Urinary bladder (tissue), 4 donors: ENCODE measurements around the gene MLF1. TPM values are rescaled to one million over a fixed set of nuclear protein-coding genes. Genes with fewer than 3 reads are reported as not detected.

ENCODE experiments used
- DNase-seq: peaks from one replicate; pipeline ENCODE4 v3.0.0-alpha.2; 2015; ENCODE audit errors: extremely low spot score
- H3K27ac ChIP-seq: one replicate; pipeline ENCODE4 v1.5.1; 2013; ENCODE audit warnings: low read depth, mild to moderate bottlenecking, moderate library complexity
- H3K36me3 ChIP-seq: one replicate; pipeline ENCODE4 v1.6.1; 2013; ENCODE audit warnings: mild to moderate bottlenecking, moderate library complexity; ENCODE audit not compliant: insufficient read depth
- H3K4me1 ChIP-seq: one replicate; pipeline ENCODE4 v1.6.1; 2013; ENCODE audit warnings: mild to moderate bottlenecking, moderate library complexity; ENCODE audit not compliant: insufficient read depth
- H3K4me3 ChIP-seq: one replicate; pipeline ENCODE4 v1.5.1; 2013; ENCODE audit warnings: low read depth, low read length
- WGBS: extraction: QIAGEN DNeasy Blood & Tissue Kit; methylation state at CpG from one replicate; pipeline ENCODE4 v1.1.7; 2013; 5-methylcytosine and 5-hydroxymethylcytosine counted together
- polyA plus RNA-seq: library from polyadenylated mRNA; stranded (reverse); fragments of 200-250 nt; gene quantifications from one replicate; pipeline ENCODE4 v1.2.3, GENCODE V29; 2013
- total RNA-seq: library from RNA; depleted of rRNA; stranded (reverse); fragments of >200 nt; gene quantifications from one replicate; pipeline ENCODE4 v1.2.3, GENCODE V29; 2014
- donor health status: healthy with polysubstance abuse.
- donor health status: healthy.

Gene MLF1
- total and polyA plus RNA-seq, 2 donors: 10.7 to 17.7 TPM

- H3K27ac ChIP-seq: no peak overlapping the region
- no peaks in the 10 kb centered on the region for H3K36me3 ChIP-seq
- WGBS: 85% methylated on average over 5 of the region's 5 CpGs
- no peak overlapping the region for H3K4me3 ChIP-seq
- DNase-seq: no peak
- H3K4me1 ChIP-seq: no peaks in the 10 kb centered on the region
Observed at GRCh38 chr3:158562674-158563073, 8.3 kb upstream of the MLF1 start.

- H3K4me1 ChIP-seq: no peaks in the 10 kb centered on the region
- DNase-seq: no peak
- H3K36me3 ChIP-seq: no peaks in the 10 kb centered on the region
- no peak overlapping the region for H3K27ac ChIP-seq
- H3K4me3 ChIP-seq: no peak overlapping the region
Observed at GRCh38 chr3:158563076-158563475, 7.9 kb upstream of the MLF1 start.

GRCh38 chr3:158565076-158565475, 5.9 kb upstream of the MLF1 start:
- H3K36me3 ChIP-seq: no peaks in the 10 kb centered on the region
- WGBS: 97% methylated on average over 6 of the region's 6 CpGs
- no peak overlapping the region for H3K27ac ChIP-seq
- H3K4me1 ChIP-seq: no peaks in the 10 kb centered on the region
- no peak overlapping the region for H3K4me3 ChIP-seq
- no peak for DNase-seq

GRCh38 chr3:158568784-158569183, 2.2 kb upstream of the MLF1 start:
- 79% methylated on average over 3 of the region's 3 CpGs for WGBS
- H3K4me1 ChIP-seq: no peaks in the 10 kb centered on the region
- H3K27ac ChIP-seq: no peak overlapping the region
- H3K36me3 ChIP-seq: no peaks in the 10 kb centered on the region
- H3K4me3 ChIP-seq: no peak overlapping the region
- no peak for DNase-seq

- no peak overlapping the region for H3K4me3 ChIP-seq
- WGBS: 46% methylated on average over 3 of the region's 3 CpGs
- no peak overlapping the region for H3K27ac ChIP-seq
- no peak for DNase-seq
- no peaks in the 10 kb centered on the region for H3K36me3 ChIP-seq
- H3K4me1 ChIP-seq: no peaks in the 10 kb centered on the region
Observed at GRCh38 chr3:158569794-158570193, 1.2 kb upstream of the MLF1 start.

- 84% methylated on average over 16 of the region's 16 CpGs for WGBS
- Histone ChIP-seq H3K27ac (no peak overlapping the region), H3K36me3 (no peaks in the 10 kb centered on the region), H3K4me1 (no peaks in the 10 kb centered on the region), H3K4me3 (no peak overlapping the region)
- no peak for DNase-seq
Observed at GRCh38 chr3:158571969-158572765, 1.2 kb downstream of the MLF1 start.

GRCh38 chr3:158572766-158573060, 1.7 kb downstream of the MLF1 start:
- H3K27ac ChIP-seq: no peak overlapping the region

GRCh38 chr3:158573714-158574113, 2.7 kb downstream of the MLF1 start:
- no peak for DNase-seq
- Histone ChIP-seq H3K27ac (no peak overlapping the region), H3K36me3 (no peaks in the 10 kb centered on the region), H3K4me3 (no peak overlapping the region), H3K4me1 (no peaks in the 10 kb centered on the region)
- WGBS: 89% methylated on average over 7 of the region's 7 CpGs

More at GRCh38 chr3:158572766-158573060, 1.7 kb downstream of the MLF1 start:
- Histone ChIP-seq H3K4me3 (no peak overlapping the region), H3K4me1 (no peaks in the 10 kb centered on the region), H3K36me3 (no peaks in the 10 kb centered on the region)
- DNase-seq: no peak
- WGBS: 94% methylated on average over 8 of the region's 8 CpGs

- WGBS: 74% methylated on average over 1 of the region's 1 CpG
- no peaks in the 10 kb centered on the region for H3K4me1 ChIP-seq
- no peak overlapping the region for H3K4me3 ChIP-seq
- no peaks in the 10 kb centered on the region for H3K36me3 ChIP-seq
- H3K27ac ChIP-seq: no peak overlapping the region
- DNase-seq: no peak
Observed at GRCh38 chr3:158574646-158575045, 3.7 kb downstream of the MLF1 start.

GRCh38 chr3:158590223-158590622, 19.2 kb downstream of the MLF1 start:
- Histone ChIP-seq H3K36me3 (no peaks in the 10 kb centered on the region), H3K4me3 (no peak overlapping the region), H3K4me1 (no peaks in the 10 kb centered on the region), H3K27ac (no peak overlapping the region)
- DNase-seq: no peak

- no peak overlapping the region for H3K27ac ChIP-seq
- H3K36me3 ChIP-seq: no peaks in the 10 kb centered on the region
- H3K4me3 ChIP-seq: no peak overlapping the region
- no peaks in the 10 kb centered on the region for H3K4me1 ChIP-seq
- DNase-seq: no peak
- 98% methylated on average over 2 of the region's 2 CpGs for WGBS
Observed at GRCh38 chr3:158600787-158601186, 29.8 kb downstream of the MLF1 start.

- DNase-seq: no peak
- H3K4me3 ChIP-seq: no peak overlapping the region
- no peaks in the 10 kb centered on the region for H3K4me1 ChIP-seq
- H3K36me3 ChIP-seq: no peaks in the 10 kb centered on the region
- no peak overlapping the region for H3K27ac ChIP-seq
Observed at GRCh38 chr3:158602227-158602626, 31.2 kb downstream of the MLF1 start.

- DNase-seq: no peak
Observed at GRCh38 chr3:158617982-158618875, 47.2 kb downstream of the MLF1 start.

GRCh38 chr3:158625881-158626280, 54.9 kb downstream of the MLF1 start:
- no peak for DNase-seq
- Histone ChIP-seq H3K36me3 (no peaks in the 10 kb centered on the region), H3K4me3 (no peak overlapping the region), H3K4me1 (no peaks in the 10 kb centered on the region), H3K27ac (no peak overlapping the region)
- 11% methylated on average over 1 of the region's 1 CpG for WGBS

More at GRCh38 chr3:158617982-158618875, 47.2 kb downstream of the MLF1 start:
- Histone ChIP-seq H3K4me3 (no peak overlapping the region), H3K4me1 (no peaks in the 10 kb centered on the region), H3K27ac (no peak overlapping the region), H3K36me3 (no peaks in the 10 kb centered on the region)
- 56% methylated on average over 1 of the region's 1 CpG for WGBS
